Thoracic aorta (tissue), 2 donors: ENCODE measurements around the gene TIMM23. TPM values are rescaled to one million over a fixed set of nuclear protein-coding genes. Genes with fewer than 3 reads are reported as not detected.
"Not testable (repeated sequence)": the region's sequence is repeated elsewhere in the genome, so short reads cannot be mapped to it uniquely, and the experiment has no call there.

Experiments
- ATAC-seq: fragments of 150-250 bp; one replicate; pipeline ENCODE4 v1.8.0; 2017; ENCODE audit warnings: low read depth; ENCODE audit not compliant: insufficient number of reproducible peaks, low FRiP score
- DNase-seq: peaks from one replicate; pipeline ENCODE4 v3.0.0-alpha.2; 2020; ENCODE audit warnings: low spot score
- H3K27ac ChIP-seq, 2 donors: fragments of 200-600 bp; sonication (generic); 1 replicate in 1 of 2; 2 replicates in 1 of 2; pipeline ENCODE4 v1.5.1; 2016; ENCODE audit warnings: mild to moderate bottlenecking in 2 of 2, moderate library complexity in 2 of 2
- H3K27me3 ChIP-seq: fragments of 200-600 bp; sonication (generic); replicated peaks from 2 replicates; pipeline ENCODE4 v1.6.0; 2016; ENCODE audit warnings: mild to moderate bottlenecking; ENCODE audit not compliant: insufficient read depth
- H3K36me3 ChIP-seq: fragments of 200-600 bp; sonication (generic); one replicate; pipeline ENCODE4 v1.5.1; 2016
- H3K4me1 ChIP-seq, 2 donors: fragments of 200-600 bp; sonication (generic); 1 replicate in 1 of 2; 2 replicates in 1 of 2; pipeline versions ENCODE4 v1.5.1 to v1.6.0; 2016; ENCODE audit warnings: low read depth in 2 of 2, mild to moderate bottlenecking in 1 of 2; ENCODE audit not compliant: control insufficient read depth in 1 of 2
- H3K4me3 ChIP-seq: fragments of 200-600 bp; sonication (generic); 2 replicates; pipeline ENCODE4 v1.5.1; 2016; ENCODE audit warnings: mild to moderate bottlenecking
- H3K9me3 ChIP-seq: fragments of 200-600 bp; sonication (generic); 2 replicates; pipeline ENCODE4 v1.5.1; 2016
- CTCF ChIP-seq: fragments of 200-600 bp; sonication (generic); IDR thresholded peaks from one replicate; pipeline ENCODE4 v1.5.1; 2019; ENCODE audit warnings: antibody characterized with exemption
- total RNA-seq, 2 donors: library from RNA; depleted of rRNA; stranded (reverse); fragments of >200 nt; gene quantifications; one replicate each; pipeline versions ENCODE4 v1.1.0 to v1.2.3, GENCODE V29; 2016

The TIMM23 gene
- total RNA-seq, 2 donors from 2014 or later, result 37.9 to 51.5 TPM

- Histone ChIP-seq H3K4me1 (no peaks in the 10 kb centered on the region), H3K9me3 (no peaks in the 10 kb centered on the region), H3K36me3 (peaks cover 7% of the 10 kb centered on the region), H3K27ac (no peak overlapping the region), H3K27me3 (no peaks in the 10 kb centered on the region), H3K4me3 (no peak overlapping the region)
- ATAC-seq (no peak), DNase-seq (no peak)
- TF ChIP-seq CTCF, result no peak
These were observed 25.3 kb downstream of the TIMM23 start for GRCh38 chr10:45997557-45997956.

GRCh38 chr10:45997994-45998763 lies 25.9 kb downstream of the TIMM23 start:
- DNase-seq (no peak), ATAC-seq (no peak)
- Histone ChIP-seq H3K4me1 (no peaks in the 10 kb centered on the region), H3K27ac (no peak overlapping the region), H3K4me3 (no peak overlapping the region), H3K27me3 (no peaks in the 10 kb centered on the region), H3K9me3 (no peaks in the 10 kb centered on the region), H3K36me3 (peaks cover 9% of the 10 kb centered on the region)
- TF ChIP-seq CTCF, result no peak

- H3K36me3 ChIP-seq, result peaks cover 19% of the 10 kb centered on the region
- not testable (repeated sequence) for H3K4me1 ChIP-seq, ATAC-seq
These were observed 27.7 kb downstream of the TIMM23 start for GRCh38 chr10:45999955-46000354.

GRCh38 chr10:46000538-46000937 lies 28.2 kb downstream of the TIMM23 start:
- Histone ChIP-seq H3K36me3 (peaks cover 22% of the 10 kb centered on the region), H3K4me1 (no peaks in the 10 kb centered on the region), H3K27me3 (no peaks in the 10 kb centered on the region), H3K4me3 (no peak overlapping the region), H3K9me3 (no peaks in the 10 kb centered on the region), H3K27ac (no peak overlapping the region)
- no peak for TF ChIP-seq CTCF
- no peak for ATAC-seq
- DNase-seq, result no peak

More at GRCh38 chr10:45999955-46000354, 27.7 kb downstream of the TIMM23 start:
- DNase-seq, H3K9me3 ChIP-seq, H3K27ac ChIP-seq, H3K27me3 ChIP-seq, H3K4me3 ChIP-seq: not testable (repeated sequence)

GRCh38 chr10:46001187-46001756 lies 29.0 kb downstream of the TIMM23 start:
- H3K27ac ChIP-seq, result no peak overlapping the region
- H3K36me3 ChIP-seq, result peaks cover 27% of the 10 kb centered on the region
- no peak for ATAC-seq

GRCh38 chr10:46002189-46002687 lies 29.9 kb downstream of the TIMM23 start:
- DNase-seq, ATAC-seq, H3K27me3 ChIP-seq, H3K27ac ChIP-seq, H3K4me1 ChIP-seq, H3K9me3 ChIP-seq, H3K4me3 ChIP-seq: not testable (repeated sequence)
- peaks cover 35% of the 10 kb centered on the region for H3K36me3 ChIP-seq

More at GRCh38 chr10:46001187-46001756, 29.0 kb downstream of the TIMM23 start:
- Histone ChIP-seq H3K27me3 (no peaks in the 10 kb centered on the region), H3K4me1 (no peaks in the 10 kb centered on the region), H3K9me3 (no peaks in the 10 kb centered on the region), H3K4me3 (no peak overlapping the region)
- no peak for DNase-seq
- no peak for TF ChIP-seq CTCF
